Heart right ventricle (tissue), 16 donors: ENCODE measurements around the gene FAM53C. TPM values are rescaled to one million over a fixed set of nuclear protein-coding genes. Genes with fewer than 3 reads are reported as not detected.

Experiments
- ATAC-seq, 8 donors: fragments of 200-7000 bp; cut with Tn5 transposase; one replicate each; pipeline ENCODE4 v1.9.1; 2020; ENCODE audit warnings: mild to moderate bottlenecking in 8 of 8, moderate library complexity in 8 of 8, moderate number of reproducible peaks in 1 of 8
- DNase-seq, 2 donors: peaks; one replicate each; pipeline ENCODE4 v3.0.0-alpha.2; 2020
- H3K27ac ChIP-seq, 10 donors: fragments of 200-600 bp; sonication (generic) in 2 of 10; one replicate each; pipeline versions ENCODE4 v1.5.0 to v1.8.0; 2020 to 2022; ENCODE audit warnings: mild to moderate bottlenecking in 3 of 10
- H3K27me3 ChIP-seq, 7 donors: fragments of 200-600 bp; one replicate each; pipeline ENCODE4 v1.8.0; 2021 to 2022; ENCODE audit warnings: mild to moderate bottlenecking in 2 of 7
- H3K36me3 ChIP-seq, 9 donors: fragments of 200-600 bp; sonication (generic) in 1 of 9; one replicate each; pipeline versions ENCODE4 v1.5.0 to v1.8.0; 2020 to 2022; ENCODE audit warnings: mild to moderate bottlenecking in 2 of 9
- H3K4me1 ChIP-seq, 9 donors: fragments of 200-600 bp; sonication (generic) in 1 of 9; one replicate each; pipeline versions ENCODE4 v1.5.0 to v1.8.0; 2020 to 2022; ENCODE audit warnings: mild to moderate bottlenecking in 4 of 9
- H3K4me3 ChIP-seq, 10 donors: fragments of 200-600 bp; sonication (generic) in 2 of 10; one replicate each; pipeline versions ENCODE4 v1.5.0 to v1.8.0; 2020 to 2022; ENCODE audit warnings: mild to moderate bottlenecking in 7 of 10, moderate library complexity in 2 of 10
- H3K9me3 ChIP-seq, 11 donors: fragments of 200-600 bp in 10 of 11; sonication (generic) in 2 of 11; one replicate each; pipeline versions ENCODE4 v1.5.0 to v1.8.0; 2013 to 2022; ENCODE audit warnings: mild to moderate bottlenecking in 2 of 11, control low read depth in 1 of 11, moderate library complexity in 1 of 11
- WGBS, 2 donors: extraction: QIAGEN DNeasy Blood & Tissue Kit; methylation state at CpG; one replicate each; pipeline ENCODE4 v1.1.7; 2013; ENCODE audit warnings: inconsistent platforms in 1 of 2; 5-methylcytosine and 5-hydroxymethylcytosine counted together
- intact Hi-C, 10 donors: fragments of 100-400 bp; cut with DNase I; formaldehyde crosslinking; loops; one replicate each; pipeline versions ENCODE4 v1.11.1 to v1.14.2; 2022
- long read RNA-seq, 3 donors: library from polyadenylated mRNA; unstranded; transcript quantifications; one replicate each; pipeline ENCODE4 v2.0.0, GENCODE V29; 2020 to 2021
- polyA plus RNA-seq, 2 donors: library from polyadenylated mRNA; stranded (reverse); fragments of 200-250 nt; gene quantifications; one replicate each; pipeline ENCODE4 v1.2.3, GENCODE V29; 2013
- total RNA-seq, 10 donors: library from RNA; stranded (reverse); fragmentation: NEBNext Ultra II Directional in 3 of 10; extraction: Animal tissue kit (Norgen Biotek cat#: 25700) in 3 of 10; gene quantifications; one replicate each; pipeline versions ENCODE4 v1.2.1 to v1.2.4, GENCODE V29; 2021 to 2023
- TF ChIP-seq, protein P1 (sequence below), 9 donors: fragments of 200-600 bp; sonication (generic) in 2 of 9; IDR thresholded peaks; one replicate each; pipeline versions ENCODE4 v1.5.0 to v1.8.0; 2021 to 2022; ENCODE audit warnings: antibody characterized with exemption in 9 of 9, mild to moderate bottlenecking in 5 of 9, moderate library complexity in 1 of 9
- donor health status: Arrhythmogenic right ventricular cardiomyopathy.
- donor health status: ischemic (EF 13 %, LVEDD 7.1; RV severe dilation, severe dysfunction).
- donor health status: healthy with polysubstance abuse.
- donor health status: DM: no; HTN: yes; CAD: no.
- donor health status: DM: no; HTN: no; CAD: no.
- donor health status: ischemic (EF 25% LVEDD 6.9; RV normal size, moderate dysfunction).
- donor health status: ischemic (EF 25% LVEDD 5.7; RV mildly dilated, moderate dysfunction).
- donor health status: healthy.
- donor health status: DM: yes; HTN: yes; CAD: no.
- donor health status: Ischemic cardiomyopathy.
- donor health status: ischemic (EF 35%, LVEDD 5.7; RV mildly dilated, moderate dysfunction).
- donor health status: nonischemic (EF 11% LVEDD 7.7; RV severe dilation, severe dysfunction).
- donor health status: DM: yes; HTN: yes; CAD: no.
- donor health status: PGD.
- donor health status: ischemic (EF 29% LVEDD 5.4; RV normal size, mild dysfunction).
- donor health status: nonischemic (EF 23%, LVEDD 6.1; RV moderate dilation, normal function).

FAM53C gene
- total RNA-seq (10 to 100 TPM; 20.4 to 29.9 (median 25.1) TPM), polyA plus RNA-seq (10 to 100 TPM in 1 of 2 donors, 1 to 10 TPM in 1; 8.8 to 14.9 TPM)
- long read RNA-seq, donor 1, full-length matches to known transcripts: 8 of 60 reads
- long read RNA-seq, donor 1, partial matches to known transcripts: 45 of 60 reads
- long read RNA-seq, donor 1, other reads (novel, unspliced or antisense): 7 of 60 reads
- long read RNA-seq, donor 2, full-length matches to known transcripts: 13 of 71 reads
- long read RNA-seq, donor 2, partial matches to known transcripts: 41 of 71 reads
- long read RNA-seq, donor 2, other reads (novel, unspliced or antisense): 17 of 71 reads
- long read RNA-seq, donor 3, full-length matches to known transcripts: 2 of 69 reads
- long read RNA-seq, donor 3, partial matches to known transcripts: 66 of 69 reads
- long read RNA-seq, donor 3, other reads (novel, unspliced or antisense): 1 of 69 reads

DNA sequence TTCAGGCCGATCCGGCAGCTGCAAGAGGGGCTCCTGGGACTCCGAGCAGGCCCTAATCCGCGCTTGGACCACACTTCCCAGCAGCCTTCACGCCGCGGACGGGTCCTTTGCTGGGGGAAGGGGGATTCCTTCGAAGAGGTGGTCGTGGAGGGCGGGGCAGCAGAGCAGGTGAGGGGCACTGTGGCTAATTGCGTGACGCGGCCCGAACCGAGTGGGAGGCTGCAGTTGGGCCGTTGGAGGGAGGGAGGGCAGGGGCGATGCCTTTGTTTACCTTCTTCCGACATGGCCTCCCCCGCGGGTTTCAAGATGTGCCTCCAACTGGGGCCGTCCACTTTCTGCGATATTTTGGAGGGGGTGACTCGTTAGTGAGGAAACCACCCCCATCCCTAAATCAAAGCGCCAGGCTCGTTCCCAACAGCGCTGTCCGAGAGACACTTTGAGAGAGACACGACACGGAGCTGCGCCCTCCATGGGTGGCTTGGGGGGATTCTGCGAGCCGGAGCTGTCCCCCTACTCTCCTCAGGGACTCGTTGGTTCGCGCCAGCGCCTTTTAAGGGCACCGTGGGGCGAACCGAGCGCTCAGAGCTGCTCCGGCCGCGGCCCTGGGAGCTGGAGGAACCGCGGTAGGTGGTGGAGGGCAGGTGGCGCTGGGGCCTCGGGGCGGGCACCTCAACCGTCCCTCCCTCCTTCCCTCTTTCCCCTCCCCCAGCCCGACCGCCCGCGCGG lies at the start of gene FAM53C:
Gene FAM53C, plus strand, starts transcription at position 582 of the 726 bp plus-strand sequence. CDS start 3,070 bp downstream, outside the sequence.
- H3K36me3 ChIP-seq: peaks cover 0 to 21% (median 12%) of the 10 kb centered on the region in 9 donors
- H3K9me3 ChIP-seq: no peaks in the 10 kb centered on the region
- DNase-seq: peak; percentile 90 to 92
- ATAC-seq: peak; percentile 93 to 97 (median 95)
- peak within 1 kb of the TSS; percentile 89 to 99 (median 98) for H3K27ac ChIP-seq
- peaks cover 0 to 34% (median 24%) of the 10 kb centered on the region in 9 donors for H3K4me1 ChIP-seq
- no peaks in the 10 kb centered on the region for H3K27me3 ChIP-seq
- TF ChIP-seq, protein P1, sequence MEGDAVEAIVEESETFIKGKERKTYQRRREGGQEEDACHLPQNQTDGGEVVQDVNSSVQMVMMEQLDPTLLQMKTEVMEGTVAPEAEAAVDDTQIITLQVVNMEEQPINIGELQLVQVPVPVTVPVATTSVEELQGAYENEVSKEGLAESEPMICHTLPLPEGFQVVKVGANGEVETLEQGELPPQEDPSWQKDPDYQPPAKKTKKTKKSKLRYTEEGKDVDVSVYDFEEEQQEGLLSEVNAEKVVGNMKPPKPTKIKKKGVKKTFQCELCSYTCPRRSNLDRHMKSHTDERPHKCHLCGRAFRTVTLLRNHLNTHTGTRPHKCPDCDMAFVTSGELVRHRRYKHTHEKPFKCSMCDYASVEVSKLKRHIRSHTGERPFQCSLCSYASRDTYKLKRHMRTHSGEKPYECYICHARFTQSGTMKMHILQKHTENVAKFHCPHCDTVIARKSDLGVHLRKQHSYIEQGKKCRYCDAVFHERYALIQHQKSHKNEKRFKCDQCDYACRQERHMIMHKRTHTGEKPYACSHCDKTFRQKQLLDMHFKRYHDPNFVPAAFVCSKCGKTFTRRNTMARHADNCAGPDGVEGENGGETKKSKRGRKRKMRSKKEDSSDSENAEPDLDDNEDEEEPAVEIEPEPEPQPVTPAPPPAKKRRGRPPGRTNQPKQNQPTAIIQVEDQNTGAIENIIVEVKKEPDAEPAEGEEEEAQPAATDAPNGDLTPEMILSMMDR (IDR thresholded peaks at IDR 0.05): peak in 1 of 9 donors; percentile 8
- H3K4me3 ChIP-seq: peak within 1 kb of the TSS; percentile 76 to 98 (median 94)
- WGBS, 2 donors: 0% methylated on average over 51 to 56 of the region's 56 CpGs
- intact Hi-C loops: no loop called here

DNA sequence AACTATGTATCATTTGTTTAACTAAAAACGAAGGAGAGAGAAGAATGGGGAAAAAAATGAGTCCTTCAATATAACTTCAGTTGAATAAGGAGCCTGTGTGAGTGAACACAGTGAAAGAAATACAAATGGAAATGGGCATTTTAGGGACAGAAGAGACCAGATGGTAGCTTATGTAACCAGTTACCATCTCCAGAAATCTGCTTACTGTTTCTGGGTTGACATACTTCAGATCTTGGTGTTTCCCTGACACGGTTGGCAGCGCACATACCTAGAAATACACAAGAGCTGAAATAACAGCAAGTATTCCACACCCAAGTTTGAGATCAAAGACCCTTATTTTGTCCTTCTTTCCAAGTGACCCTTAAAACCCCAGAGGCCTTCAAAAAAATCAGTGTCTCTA lies 48.8 kb upstream of the FAM53C start:
- no peaks in the 10 kb centered on the region for H3K27me3 ChIP-seq
- DNase-seq: no peak
- WGBS, 2 donors: 86 to 92% methylated on average over 3 of the region's 3 CpGs
- H3K9me3 ChIP-seq: no peaks in the 10 kb centered on the region
- H3K4me3 ChIP-seq: no peak overlapping the region
- peaks cover 0 to 8% (median 0%) of the 10 kb centered on the region in 9 donors for H3K36me3 ChIP-seq
- peaks cover 0 to 4% (median 0%) of the 10 kb centered on the region in 9 donors for H3K4me1 ChIP-seq
- intact Hi-C loops: loop anchor here in 2 of 10 donors (5.0 to 10.0 kb wide), 2 partner anchors 64 to 67 kb away; no protein-coding TSS in a partner anchor
- TF ChIP-seq, protein P1 (IDR thresholded peaks at IDR 0.05): no peak
- H3K27ac ChIP-seq: no peak overlapping the region
- no peak for ATAC-seq

DNA sequence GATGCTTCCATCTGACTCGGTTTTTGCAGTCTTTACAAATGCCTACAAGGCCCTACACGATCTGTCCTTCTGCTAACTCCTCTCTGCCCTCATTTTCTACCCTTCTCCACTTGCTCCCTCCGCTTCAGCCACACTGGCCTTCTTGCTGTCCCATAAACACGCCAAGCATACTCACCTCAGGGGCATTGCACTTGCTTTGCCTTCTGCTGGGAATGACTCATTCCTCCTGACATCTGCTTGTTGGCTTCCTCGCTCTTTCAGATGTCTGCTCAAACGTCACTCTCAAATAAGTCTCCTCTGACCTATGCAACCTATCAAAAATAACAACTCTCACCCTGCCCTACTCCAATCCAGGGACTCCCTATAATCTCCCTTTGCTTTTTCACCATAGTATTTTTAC lies 34.7 kb upstream of the FAM53C start:
- H3K27me3 ChIP-seq: no peaks in the 10 kb centered on the region
- no peak for ATAC-seq
- no peak for DNase-seq
- no peak overlapping the region for H3K4me3 ChIP-seq
- no peaks in the 10 kb centered on the region for H3K36me3 ChIP-seq
- intact Hi-C loops: no loop called here
- TF ChIP-seq, protein P1 (IDR thresholded peaks at IDR 0.05): no peak
- peaks cover 0 to 3% (median 0%) of the 10 kb centered on the region in 9 donors for H3K4me1 ChIP-seq
- H3K27ac ChIP-seq: no peak overlapping the region
- WGBS, 2 donors: 84 to 89% methylated on average over 6 of the region's 6 CpGs
- H3K9me3 ChIP-seq: peaks cover 0 to 5% (median 0%) of the 10 kb centered on the region in 11 donors

DNA sequence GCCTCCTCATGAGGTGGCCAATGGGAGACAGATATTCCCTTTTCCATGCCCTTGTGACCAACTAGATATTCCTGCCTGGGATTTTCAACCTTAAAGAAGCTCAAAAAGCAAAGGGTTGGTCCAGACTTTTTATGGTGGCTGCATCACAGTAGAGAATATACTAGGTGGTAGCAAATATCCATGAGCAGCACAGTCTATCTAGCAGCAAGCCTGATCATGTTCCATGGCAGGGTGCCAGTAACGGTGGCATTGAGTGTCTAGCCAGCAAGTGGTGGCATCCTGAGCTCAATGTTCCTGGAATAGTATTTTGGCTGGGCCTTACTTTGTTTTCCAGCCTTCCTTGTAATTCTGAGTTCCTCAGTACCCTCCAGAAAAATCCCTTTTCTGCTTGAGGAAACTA lies 32.3 kb upstream of the FAM53C start:
- peak overlapping the region in 2 of 10 donors; percentile 9 to 45 for H3K27ac ChIP-seq
- ATAC-seq: peak in 7 of 8 donors; percentile 55 to 96 (median 88)
- H3K27me3 ChIP-seq: no peaks in the 10 kb centered on the region
- WGBS, 2 donors: 40 to 47% methylated on average over 1 of the region's 1 CpG
- H3K4me3 ChIP-seq: no peak overlapping the region
- peaks cover 0 to 3% (median 0%) of the 10 kb centered on the region in 9 donors for H3K4me1 ChIP-seq
- TF ChIP-seq, protein P1 (IDR thresholded peaks at IDR 0.05): peak in 2 of 9 donors; percentile 13 to 35
- intact Hi-C loops: no loop called here
- no peaks in the 10 kb centered on the region for H3K36me3 ChIP-seq
- no peaks in the 10 kb centered on the region for H3K9me3 ChIP-seq
- DNase-seq: peak; percentile 52 to 67
